GM12875 (cell line): ENCODE measurements around the gene UNC50.
A peak's percentile ranks its signal among the peaks of the same experiment; 100 is the strongest.

Source experiments
- H3K4me3 ChIP-seq: one replicate; pipeline ENCODE4 v1.5.1; 2011; ENCODE audit warnings: low read depth, low read length, control low read depth
- TF ChIP-seq, protein P1 (sequence below): IDR thresholded peaks from 2 replicates; pipeline ENCODE4 v1.5.1; 2011; ENCODE audit warnings: low read depth, mild to moderate bottlenecking, control low read depth, inconsistent platforms, low read length, moderate library complexity, borderline replicate concordance; ENCODE audit not compliant: insufficient read depth

The UNC50 gene

DNA sequence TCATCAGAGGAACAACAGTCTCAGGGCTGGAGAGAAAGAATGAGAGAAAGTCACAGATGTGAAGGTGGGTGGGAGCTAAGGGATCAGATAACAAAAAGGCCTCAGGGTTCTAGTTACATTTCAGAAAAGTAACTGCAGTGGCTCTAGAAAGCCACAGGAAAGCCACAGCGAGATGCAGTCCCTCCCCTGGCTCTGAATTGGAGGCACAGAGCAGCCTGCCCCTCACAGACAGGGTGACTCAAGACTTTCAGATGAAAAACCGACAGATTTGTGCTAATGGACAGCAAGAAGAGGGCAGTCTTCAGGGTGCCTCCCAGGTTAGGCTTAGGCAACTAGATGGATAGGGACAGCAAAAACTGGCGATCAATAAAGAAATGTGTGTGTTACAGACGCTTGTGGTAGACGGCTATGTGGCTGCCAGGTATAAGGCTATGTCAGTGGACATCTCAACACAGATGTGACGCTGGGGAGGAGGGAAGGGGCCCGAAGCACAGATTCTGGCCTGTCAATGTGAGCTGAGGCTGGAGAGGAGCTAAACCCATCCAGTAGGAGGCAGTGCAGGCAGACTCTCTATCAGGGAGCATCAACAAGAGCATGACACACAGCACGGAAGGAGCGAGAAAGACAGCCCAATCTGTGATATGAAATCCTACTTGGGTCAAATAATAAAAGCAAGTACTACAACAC, 26.2 kb downstream of the UNC50 start:
- TF ChIP-seq, protein P1, sequence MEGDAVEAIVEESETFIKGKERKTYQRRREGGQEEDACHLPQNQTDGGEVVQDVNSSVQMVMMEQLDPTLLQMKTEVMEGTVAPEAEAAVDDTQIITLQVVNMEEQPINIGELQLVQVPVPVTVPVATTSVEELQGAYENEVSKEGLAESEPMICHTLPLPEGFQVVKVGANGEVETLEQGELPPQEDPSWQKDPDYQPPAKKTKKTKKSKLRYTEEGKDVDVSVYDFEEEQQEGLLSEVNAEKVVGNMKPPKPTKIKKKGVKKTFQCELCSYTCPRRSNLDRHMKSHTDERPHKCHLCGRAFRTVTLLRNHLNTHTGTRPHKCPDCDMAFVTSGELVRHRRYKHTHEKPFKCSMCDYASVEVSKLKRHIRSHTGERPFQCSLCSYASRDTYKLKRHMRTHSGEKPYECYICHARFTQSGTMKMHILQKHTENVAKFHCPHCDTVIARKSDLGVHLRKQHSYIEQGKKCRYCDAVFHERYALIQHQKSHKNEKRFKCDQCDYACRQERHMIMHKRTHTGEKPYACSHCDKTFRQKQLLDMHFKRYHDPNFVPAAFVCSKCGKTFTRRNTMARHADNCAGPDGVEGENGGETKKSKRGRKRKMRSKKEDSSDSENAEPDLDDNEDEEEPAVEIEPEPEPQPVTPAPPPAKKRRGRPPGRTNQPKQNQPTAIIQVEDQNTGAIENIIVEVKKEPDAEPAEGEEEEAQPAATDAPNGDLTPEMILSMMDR, result peak; percentile 49; the same call in 1 of the 2 replicates

DNA sequence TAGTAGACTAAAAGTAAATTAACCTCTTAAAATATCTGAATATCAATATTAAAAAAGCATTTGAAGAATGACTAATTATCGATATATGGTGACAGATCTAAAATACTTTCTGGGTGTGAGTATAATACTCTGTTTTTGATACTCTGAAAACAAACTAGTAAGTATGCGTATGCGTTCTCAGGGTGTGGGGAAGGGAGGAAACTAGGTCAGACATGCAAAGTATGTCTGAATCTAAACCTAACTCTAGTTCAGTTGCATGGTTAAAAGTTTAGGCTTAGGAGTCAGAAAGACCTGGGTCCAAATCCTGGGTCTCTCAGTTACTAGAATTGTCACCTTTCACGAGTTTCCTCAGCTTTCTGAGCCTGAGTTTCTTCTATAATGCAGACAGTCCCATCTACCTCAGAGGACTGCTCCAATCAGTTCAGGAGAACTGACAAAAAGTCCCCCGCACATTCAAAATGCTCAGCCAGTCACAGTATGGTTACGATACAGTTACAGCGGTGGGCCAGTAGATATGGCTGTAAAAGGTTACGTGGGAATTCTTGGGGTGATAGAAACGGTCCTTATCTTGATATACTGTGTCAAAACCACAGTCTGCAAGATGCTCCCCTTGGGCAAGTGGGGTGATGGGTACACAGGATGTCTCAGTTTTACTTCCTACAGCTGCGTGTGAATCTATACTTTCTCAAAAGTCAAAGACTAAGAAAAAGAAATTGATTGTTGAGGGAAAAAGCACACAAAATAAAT, 29.2 kb downstream of the UNC50 start:
- TF ChIP-seq, protein P1, result no peak

More for the DNA sequence above, 26.2 kb downstream of the UNC50 start:
- no peak overlapping the region for H3K4me3 ChIP-seq

DNA sequence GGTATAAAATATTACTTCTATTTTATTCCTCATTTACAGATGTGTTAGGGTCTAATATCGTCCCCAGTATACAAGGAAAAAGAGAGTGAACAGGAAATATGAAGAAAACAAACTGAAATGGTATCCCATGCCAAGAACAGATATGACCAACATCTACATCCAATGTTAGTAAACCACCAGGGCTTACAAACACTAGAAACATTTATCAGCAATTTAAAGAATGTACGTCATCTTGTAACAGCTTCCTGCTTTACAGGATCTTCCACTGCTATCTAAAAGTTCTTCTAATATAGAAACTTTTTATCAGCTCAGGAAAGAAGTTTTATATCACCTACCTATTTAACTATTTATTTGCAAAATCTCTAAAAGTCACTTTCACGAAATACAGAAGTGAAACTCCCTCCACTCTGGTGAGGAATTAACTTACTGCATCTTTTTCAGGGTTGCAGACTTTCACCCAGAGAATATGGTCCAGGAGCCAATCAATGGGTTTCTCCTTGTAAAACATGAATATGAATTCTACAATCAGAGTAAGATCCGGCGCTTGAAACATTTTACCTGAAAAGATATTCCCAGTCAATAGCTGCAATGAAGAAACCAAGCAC, 35.2 kb downstream of the UNC50 start:
- H3K4me3 ChIP-seq, result no peak overlapping the region
- TF ChIP-seq, protein P1, result no peak

More for the DNA sequence above, 29.2 kb downstream of the UNC50 start:
- no peak overlapping the region for H3K4me3 ChIP-seq

DNA sequence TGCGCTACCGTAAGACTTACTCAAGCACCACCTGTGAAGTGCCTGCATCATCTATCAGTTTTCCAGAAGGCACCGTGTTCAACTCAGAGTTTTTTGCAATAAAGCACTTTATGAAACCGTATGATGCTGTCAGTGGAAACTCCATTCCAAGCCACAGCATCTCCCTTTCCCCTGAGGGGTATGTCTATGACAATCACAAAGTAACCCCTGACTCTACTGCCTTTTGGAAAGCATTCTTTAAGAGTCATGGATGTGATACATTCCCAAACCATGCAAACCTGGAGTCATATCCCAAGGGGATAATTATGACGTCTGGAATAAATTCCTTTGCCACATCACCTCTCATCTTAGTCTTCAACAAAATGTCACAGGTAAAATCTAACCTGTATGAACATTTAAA, 39.2 kb downstream of the UNC50 start:
- no peak overlapping the region for H3K4me3 ChIP-seq
- TF ChIP-seq, protein P1, result no peak

DNA sequence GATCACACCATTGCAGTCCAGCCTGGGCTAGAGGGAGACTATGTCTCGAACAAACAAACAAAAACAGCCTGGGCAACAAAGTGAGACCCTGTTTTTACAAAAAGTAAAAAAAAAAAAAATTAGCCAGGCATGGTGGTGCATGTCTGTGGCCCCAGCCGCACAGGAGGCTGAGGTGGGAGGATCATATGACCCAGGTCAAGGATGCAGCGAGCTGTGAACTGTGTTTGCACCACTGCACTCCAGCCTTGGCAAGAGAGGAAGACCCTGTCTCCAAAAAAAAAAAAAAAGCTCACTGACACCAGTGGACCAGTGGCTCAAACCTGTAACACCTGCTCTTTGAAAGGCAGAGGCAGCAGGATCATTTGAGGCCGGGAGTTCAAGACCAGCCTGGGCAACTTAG, 40.1 kb downstream of the UNC50 start:
- TF ChIP-seq, protein P1, result no peak
- no peak overlapping the region for H3K4me3 ChIP-seq

DNA sequence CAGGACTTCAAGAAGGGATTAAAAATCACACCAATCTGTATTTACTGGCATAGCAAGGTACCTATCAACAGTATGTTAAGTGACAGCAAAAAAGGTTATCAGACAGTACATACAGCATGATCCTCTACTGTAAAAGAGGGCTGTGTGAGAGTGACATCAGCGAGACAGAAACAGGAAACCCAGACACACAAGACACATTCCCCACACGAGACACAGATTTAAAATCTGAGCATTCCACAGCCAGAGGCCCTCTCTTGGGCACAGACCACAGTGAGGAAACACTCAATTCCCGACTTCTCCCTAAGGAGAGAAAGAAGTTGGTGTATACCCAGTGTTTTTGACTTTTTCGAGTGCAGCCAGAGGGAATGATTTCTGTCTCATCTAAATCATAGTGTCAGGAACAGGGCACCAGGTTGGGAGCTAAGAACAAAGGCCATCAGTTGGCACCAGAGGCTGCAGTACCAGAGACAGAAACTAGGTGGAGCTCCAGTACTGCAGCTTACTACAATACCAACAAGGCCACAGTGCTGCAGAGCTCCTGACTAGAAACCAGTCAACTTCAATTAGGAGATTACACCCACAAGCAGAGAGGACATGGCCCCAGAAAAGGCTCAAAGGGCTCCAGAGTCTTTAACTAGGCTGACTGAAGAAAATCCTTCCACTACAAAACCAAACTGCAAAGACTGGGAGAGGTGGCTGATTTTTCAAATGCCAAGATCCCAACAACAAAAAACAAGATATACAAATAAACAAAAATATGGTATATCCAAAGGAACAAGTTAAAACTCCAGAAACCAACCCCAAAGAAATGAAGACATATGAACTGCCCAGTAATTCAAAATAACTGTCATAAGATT, 41.0 kb downstream of the UNC50 start:
- TF ChIP-seq, protein P1, result peak; percentile 99
- H3K4me3 ChIP-seq, result no peak overlapping the region
